Panc1 (cell line): ENCODE measurements around the gene ATP6V1G3.

Experiments used
- POLR2AphosphoS5 ChIP-seq: IDR thresholded peaks from 2 replicates; pipeline ENCODE4 v1.6.1; 2012; ENCODE audit warnings: mild to moderate bottlenecking, low read depth, low read length, moderate library complexity
- SIN3A ChIP-seq: IDR thresholded peaks from 2 replicates; pipeline ENCODE4 v1.6.1; 2012; ENCODE audit warnings: low read depth, mild to moderate bottlenecking, low read length, moderate library complexity, borderline replicate concordance; ENCODE audit not compliant: insufficient read depth
- TCF7L2 ChIP-seq: IDR thresholded peaks from 2 replicates; pipeline ENCODE4 v1.6.1; 2011; ENCODE audit warnings: mild to moderate bottlenecking, low read depth, low read length, inconsistent platforms
- TF ChIP-seq, protein P1 (sequence below): fragments of 450-650 bp; IDR thresholded peaks from 2 replicates; pipeline ENCODE4 v1.5.1; 2017; ENCODE audit warnings: mild to moderate bottlenecking
- TF ChIP-seq, protein P2 (sequence below), 2 experiments: IDR thresholded peaks; 2 replicates each; pipeline ENCODE4 v1.6.1; 2011 to 2012; ENCODE audit warnings: low read depth in 2 of 2, control low read depth in 1 of 2, low read length in 1 of 2, mild to moderate bottlenecking in 1 of 2, moderate library complexity in 1 of 2; ENCODE audit not compliant: insufficient read depth in 1 of 2

DNA sequence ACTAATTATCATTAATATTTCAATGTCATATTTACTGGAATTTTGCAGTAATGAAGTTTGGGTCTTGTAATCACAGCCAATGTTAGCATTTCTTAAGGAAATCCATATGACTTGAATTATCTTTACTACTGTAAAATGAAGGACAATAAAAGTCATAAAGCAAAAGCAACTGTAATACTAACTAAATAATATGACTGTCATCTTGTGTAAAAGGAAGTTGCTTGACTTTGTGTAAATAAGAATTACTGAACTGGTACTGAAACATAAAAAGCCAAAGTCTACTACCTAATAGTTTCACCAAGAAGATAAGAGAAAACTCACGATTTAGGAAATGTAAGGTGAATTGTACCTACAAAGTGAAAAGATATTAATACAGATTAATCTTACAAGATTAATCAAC, 57.5 kb downstream of the ATP6V1G3 start:
- TF ChIP-seq, protein P1, sequence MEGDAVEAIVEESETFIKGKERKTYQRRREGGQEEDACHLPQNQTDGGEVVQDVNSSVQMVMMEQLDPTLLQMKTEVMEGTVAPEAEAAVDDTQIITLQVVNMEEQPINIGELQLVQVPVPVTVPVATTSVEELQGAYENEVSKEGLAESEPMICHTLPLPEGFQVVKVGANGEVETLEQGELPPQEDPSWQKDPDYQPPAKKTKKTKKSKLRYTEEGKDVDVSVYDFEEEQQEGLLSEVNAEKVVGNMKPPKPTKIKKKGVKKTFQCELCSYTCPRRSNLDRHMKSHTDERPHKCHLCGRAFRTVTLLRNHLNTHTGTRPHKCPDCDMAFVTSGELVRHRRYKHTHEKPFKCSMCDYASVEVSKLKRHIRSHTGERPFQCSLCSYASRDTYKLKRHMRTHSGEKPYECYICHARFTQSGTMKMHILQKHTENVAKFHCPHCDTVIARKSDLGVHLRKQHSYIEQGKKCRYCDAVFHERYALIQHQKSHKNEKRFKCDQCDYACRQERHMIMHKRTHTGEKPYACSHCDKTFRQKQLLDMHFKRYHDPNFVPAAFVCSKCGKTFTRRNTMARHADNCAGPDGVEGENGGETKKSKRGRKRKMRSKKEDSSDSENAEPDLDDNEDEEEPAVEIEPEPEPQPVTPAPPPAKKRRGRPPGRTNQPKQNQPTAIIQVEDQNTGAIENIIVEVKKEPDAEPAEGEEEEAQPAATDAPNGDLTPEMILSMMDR: no peak
- TF ChIP-seq POLR2AphosphoS5: no peak
- TF ChIP-seq, protein P2, sequence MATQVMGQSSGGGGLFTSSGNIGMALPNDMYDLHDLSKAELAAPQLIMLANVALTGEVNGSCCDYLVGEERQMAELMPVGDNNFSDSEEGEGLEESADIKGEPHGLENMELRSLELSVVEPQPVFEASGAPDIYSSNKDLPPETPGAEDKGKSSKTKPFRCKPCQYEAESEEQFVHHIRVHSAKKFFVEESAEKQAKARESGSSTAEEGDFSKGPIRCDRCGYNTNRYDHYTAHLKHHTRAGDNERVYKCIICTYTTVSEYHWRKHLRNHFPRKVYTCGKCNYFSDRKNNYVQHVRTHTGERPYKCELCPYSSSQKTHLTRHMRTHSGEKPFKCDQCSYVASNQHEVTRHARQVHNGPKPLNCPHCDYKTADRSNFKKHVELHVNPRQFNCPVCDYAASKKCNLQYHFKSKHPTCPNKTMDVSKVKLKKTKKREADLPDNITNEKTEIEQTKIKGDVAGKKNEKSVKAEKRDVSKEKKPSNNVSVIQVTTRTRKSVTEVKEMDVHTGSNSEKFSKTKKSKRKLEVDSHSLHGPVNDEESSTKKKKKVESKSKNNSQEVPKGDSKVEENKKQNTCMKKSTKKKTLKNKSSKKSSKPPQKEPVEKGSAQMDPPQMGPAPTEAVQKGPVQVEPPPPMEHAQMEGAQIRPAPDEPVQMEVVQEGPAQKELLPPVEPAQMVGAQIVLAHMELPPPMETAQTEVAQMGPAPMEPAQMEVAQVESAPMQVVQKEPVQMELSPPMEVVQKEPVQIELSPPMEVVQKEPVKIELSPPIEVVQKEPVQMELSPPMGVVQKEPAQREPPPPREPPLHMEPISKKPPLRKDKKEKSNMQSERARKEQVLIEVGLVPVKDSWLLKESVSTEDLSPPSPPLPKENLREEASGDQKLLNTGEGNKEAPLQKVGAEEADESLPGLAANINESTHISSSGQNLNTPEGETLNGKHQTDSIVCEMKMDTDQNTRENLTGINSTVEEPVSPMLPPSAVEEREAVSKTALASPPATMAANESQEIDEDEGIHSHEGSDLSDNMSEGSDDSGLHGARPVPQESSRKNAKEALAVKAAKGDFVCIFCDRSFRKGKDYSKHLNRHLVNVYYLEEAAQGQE (IDR thresholded peaks at IDR 0.05; ENCODE audit: insufficient read depth in 1 of 2, low read depth in 2 of 2, low read length in 1 of 2): no peak
- TF ChIP-seq TCF7L2: no peak
- TF ChIP-seq SIN3A: no peak
